WERI-Rb-1 (cell line): Measurements from ENCODE around the gene VRK2.

ENCODE experiments used
- DNase-seq: peaks from one replicate; pipeline ENCODE4 v3.0.0-alpha.2; 2020
- H3K27ac ChIP-seq: fragments of 250-450 bp; sonication (Bioruptor Pico); 2 replicates; pipeline ENCODE4 v1.5.1; 2020; ENCODE audit warnings: mild to moderate bottlenecking, moderate library complexity
- H3K27me3 ChIP-seq: fragments of 250-450 bp; sonication (Bioruptor Pico); 2 replicates; pipeline ENCODE4 v1.5.1; 2021; ENCODE audit warnings: mild to moderate bottlenecking, low read depth, moderate library complexity; ENCODE audit not compliant: insufficient read depth, severe bottlenecking
- H3K36me3 ChIP-seq: fragments of 250-450 bp; sonication (Bioruptor Pico); 2 replicates; pipeline ENCODE4 v1.5.1; 2020; ENCODE audit warnings: mild to moderate bottlenecking, moderate library complexity
- H3K4me3 ChIP-seq: 2 replicates; pipeline ENCODE4 v1.5.1; 2011; ENCODE audit warnings: low read depth, mild to moderate bottlenecking, control low read depth, low read length
- H3K9me3 ChIP-seq: fragments of 250-450 bp; sonication (Bioruptor Pico); 2 replicates; pipeline ENCODE4 v1.5.1; 2021; ENCODE audit warnings: mild to moderate bottlenecking, moderate library complexity; ENCODE audit not compliant: severe bottlenecking
- CTCF ChIP-seq: IDR thresholded peaks from 2 replicates; pipeline ENCODE4 v1.5.1; 2011; ENCODE audit warnings: low read depth, mild to moderate bottlenecking, control low read depth, inconsistent platforms, low read length

VRK2 gene

DNA sequence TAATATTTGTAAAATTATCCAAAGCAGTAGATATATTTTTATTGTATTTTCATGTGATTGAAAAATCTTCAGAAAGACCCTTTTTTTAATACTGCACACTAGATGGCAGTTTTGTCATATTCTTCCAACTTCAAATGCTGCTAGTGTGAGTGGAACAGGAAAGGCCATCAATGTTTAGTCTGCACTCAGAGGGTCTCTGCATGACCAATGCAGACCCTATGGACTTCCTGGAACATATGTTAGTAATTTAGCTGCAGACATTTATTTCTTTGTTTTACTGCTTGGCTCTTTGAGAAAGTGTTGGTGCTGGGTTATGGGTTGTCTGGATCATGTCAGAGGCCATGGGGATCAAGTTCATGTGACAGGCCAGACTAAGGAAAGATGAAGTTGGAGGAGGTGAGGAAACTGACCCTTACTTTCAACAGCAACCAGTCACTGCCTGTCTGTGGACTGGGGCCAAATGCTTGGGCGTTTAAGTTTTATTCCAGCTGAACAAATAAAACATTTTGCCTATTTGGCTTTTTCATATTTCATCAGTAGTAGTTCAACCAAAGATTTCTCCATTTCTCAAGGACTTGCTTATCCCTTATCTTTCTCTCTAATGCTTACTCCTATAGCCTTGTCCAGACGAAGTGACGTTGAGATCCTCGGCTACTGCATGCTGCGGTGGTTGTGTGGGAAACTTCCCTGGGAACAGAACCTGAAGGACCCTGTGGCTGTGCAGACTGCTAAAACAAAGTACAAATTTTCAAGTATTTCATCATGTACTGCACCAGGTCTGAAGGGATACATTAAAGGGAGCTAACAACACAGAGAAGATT is 84.8 kb downstream of the VRK2 start:
- Histone ChIP-seq H3K36me3 (no peaks in the 10 kb centered on the region), H3K9me3 (no peaks in the 10 kb centered on the region), H3K4me3 (no peak overlapping the region), H3K27me3 (no peaks in the 10 kb centered on the region), H3K27ac (no peak overlapping the region)
- DNase-seq: no peak
- TF ChIP-seq CTCF: no peak

DNA sequence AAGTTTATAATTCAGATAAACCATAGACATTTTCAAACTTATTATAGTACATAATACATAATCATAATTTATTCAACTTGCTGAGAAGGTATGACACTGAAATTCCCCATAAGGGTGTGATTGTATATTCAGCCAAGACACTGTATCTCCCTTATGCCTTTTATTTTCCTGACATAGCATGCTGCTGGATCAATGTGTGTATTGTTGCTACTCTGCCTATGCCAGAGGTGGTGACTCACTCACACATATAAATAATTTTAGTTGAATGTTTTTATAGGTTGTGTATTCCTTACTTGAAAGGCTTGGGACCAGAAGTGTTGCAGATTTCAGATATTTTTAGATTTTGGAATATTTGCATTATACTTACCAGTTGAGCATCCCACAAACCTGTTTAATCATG is 86.8 kb downstream of the VRK2 start:
- no peak for DNase-seq
- no peaks in the 10 kb centered on the region for H3K9me3 ChIP-seq
- no peak for TF ChIP-seq CTCF
- H3K4me3 ChIP-seq: no peak overlapping the region
- no peaks in the 10 kb centered on the region for H3K27me3 ChIP-seq
- H3K36me3 ChIP-seq: no peaks in the 10 kb centered on the region
- no peak overlapping the region for H3K27ac ChIP-seq

DNA sequence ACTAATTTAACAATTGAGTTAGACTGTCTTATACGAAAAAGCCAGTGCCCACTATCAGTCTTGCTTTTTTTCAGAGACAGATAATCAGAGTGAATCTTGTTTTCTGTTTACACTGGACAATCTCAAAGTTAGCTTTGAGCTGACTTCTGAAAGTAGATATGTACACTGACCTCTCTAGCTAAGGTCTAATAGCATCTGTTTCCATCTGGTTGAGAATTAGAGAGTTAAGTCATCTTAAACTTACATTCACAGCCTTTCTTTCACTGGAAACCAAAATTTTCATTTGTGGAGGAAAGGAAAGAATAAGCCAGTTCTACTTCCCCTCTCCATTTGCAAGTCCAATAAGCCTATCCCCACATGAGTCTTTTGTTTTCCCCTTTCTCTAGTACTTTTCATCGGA is 89.3 kb downstream of the VRK2 start:
- DNase-seq: no peak
- no peaks in the 10 kb centered on the region for H3K9me3 ChIP-seq
- no peak overlapping the region for H3K4me3 ChIP-seq
- no peaks in the 10 kb centered on the region for H3K27me3 ChIP-seq
- no peaks in the 10 kb centered on the region for H3K36me3 ChIP-seq
- TF ChIP-seq CTCF: no peak
- no peak overlapping the region for H3K27ac ChIP-seq

DNA sequence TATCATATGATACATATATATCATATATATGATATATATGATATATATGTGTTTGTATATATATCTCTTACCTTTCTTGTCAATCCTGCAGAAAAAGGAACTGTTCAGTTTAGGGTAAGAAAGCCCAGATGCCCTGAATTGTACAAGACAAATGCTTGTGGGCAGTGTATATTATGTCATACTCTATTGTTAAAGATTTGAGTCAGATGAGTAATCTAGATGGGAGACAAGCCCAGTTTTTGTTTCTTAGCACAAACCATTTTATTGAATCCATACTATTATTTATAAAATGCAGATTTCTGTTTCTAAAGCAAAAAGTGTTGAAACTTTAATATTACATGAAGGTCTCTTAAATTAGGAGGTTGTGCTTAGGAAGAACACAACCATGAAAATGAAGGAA is 90.6 kb downstream of the VRK2 start:
- TF ChIP-seq CTCF: no peak
- Histone ChIP-seq H3K27me3 (no peaks in the 10 kb centered on the region), H3K36me3 (no peaks in the 10 kb centered on the region), H3K27ac (no peak overlapping the region), H3K9me3 (no peaks in the 10 kb centered on the region), H3K4me3 (no peak overlapping the region)
- no peak for DNase-seq

DNA sequence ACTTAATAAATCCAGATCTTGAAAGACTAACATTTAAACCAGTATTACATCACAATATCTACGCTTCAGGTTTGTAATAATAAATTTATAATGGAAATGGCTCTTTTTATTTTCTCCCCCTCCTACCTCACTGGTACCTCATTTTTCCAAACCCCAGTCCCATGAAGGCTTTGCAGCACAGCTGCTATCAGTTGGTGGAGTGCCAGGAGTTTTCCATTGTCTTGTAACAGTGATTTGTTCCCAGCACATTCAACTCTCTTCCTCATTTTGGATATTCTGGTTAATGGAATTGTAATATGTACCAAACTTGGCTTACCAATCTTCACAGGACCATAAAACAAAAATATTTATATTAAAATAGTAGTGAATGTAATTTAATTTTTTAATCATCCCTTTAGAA is 91.2 kb downstream of the VRK2 start:
- no peak overlapping the region for H3K4me3 ChIP-seq
- no peak for TF ChIP-seq CTCF

DNA sequence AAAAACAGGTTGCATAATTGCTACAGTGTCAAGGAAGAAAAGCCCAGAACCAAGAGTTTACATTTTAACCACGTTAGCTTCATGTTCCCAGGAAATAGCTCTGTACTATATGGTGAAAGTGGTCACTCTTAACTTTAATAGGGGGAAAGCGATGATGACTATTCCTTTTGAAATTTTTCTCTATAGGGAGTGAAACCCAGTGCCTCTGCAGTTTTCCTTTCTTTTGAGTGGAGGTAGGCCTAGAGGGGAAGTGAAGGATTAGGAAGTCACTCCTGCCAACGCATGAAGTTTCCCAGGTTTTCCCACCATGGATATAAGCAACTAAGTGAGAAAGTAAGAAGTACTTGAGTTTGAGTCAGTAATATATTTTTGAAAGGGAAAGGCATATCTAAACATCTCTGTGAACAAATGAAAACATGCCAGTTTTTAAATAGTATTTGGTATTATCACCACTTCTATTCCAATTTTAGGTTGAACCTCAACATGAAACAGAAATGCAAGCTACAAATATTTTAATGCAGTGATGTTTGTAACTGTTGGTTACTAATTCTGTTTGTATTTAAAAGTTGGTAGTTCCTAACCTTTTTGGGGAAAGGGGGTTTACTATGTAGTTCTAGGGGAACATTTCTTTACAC is 91.9 kb downstream of the VRK2 start:
- DNase-seq: no peak
- Histone ChIP-seq H3K9me3 (no peaks in the 10 kb centered on the region), H3K27me3 (no peaks in the 10 kb centered on the region), H3K27ac (no peak overlapping the region), H3K36me3 (no peaks in the 10 kb centered on the region), H3K4me3 (no peak overlapping the region)
- TF ChIP-seq CTCF: no peak

More for the DNA sequence above, 91.2 kb downstream of the VRK2 start:
- DNase-seq: no peak
- Histone ChIP-seq H3K9me3 (no peaks in the 10 kb centered on the region), H3K36me3 (no peaks in the 10 kb centered on the region), H3K27ac (no peak overlapping the region), H3K27me3 (no peaks in the 10 kb centered on the region)
